Measurements from ENCODE around the gene ACTL7A. TPM values are rescaled to one million over a fixed set of nuclear protein-coding genes. Genes with fewer than 3 reads are reported as not detected.
"Not testable (repeated sequence)": the region's sequence is repeated elsewhere in the genome, so short reads cannot be mapped to it uniquely, and the experiment has no call there.

Gene ACTL7A
- total RNA-seq, 1 donor from 2014 or later: not detected

GRCh38 chr9:108885643-108886348 lies 23.7 kb downstream of the ACTL7A start:
- no peak overlapping the region for H3K4me3 ChIP-seq (ENCODE audit: low read length in 3 of 3)
- H3K4me1 ChIP-seq (ENCODE audit: control insufficient read depth in 3 of 3, insufficient read depth in 3 of 3, low read length in 3 of 3): no peaks in the 10 kb centered on the region
- no peaks in the 10 kb centered on the region for H3K9me3 ChIP-seq (ENCODE audit: control insufficient read depth in 3 of 3, low read length in 3 of 3)
- H3K27ac ChIP-seq (ENCODE audit: low read depth, low read length): no peak overlapping the region
- H3K36me3 ChIP-seq (ENCODE audit: control insufficient read depth in 3 of 3, insufficient read depth in 3 of 3, low read length in 3 of 3): peaks cover 13 to 48% (median 38%) of the 10 kb centered on the region in 3 donors
- H3K9ac ChIP-seq (ENCODE audit: low read depth in 1 of 3, low read length in 3 of 3): no peak overlapping the region
- no peaks in the 10 kb centered on the region for H3K27me3 ChIP-seq (ENCODE audit: control insufficient read depth in 3 of 3, insufficient read depth in 3 of 3, low read length in 3 of 3)

GRCh38 chr9:108886594-108887271 lies 24.7 kb downstream of the ACTL7A start:
- not testable (repeated sequence) for H3K27ac ChIP-seq (ENCODE audit: low read depth, low read length); H3K4me3 ChIP-seq (ENCODE audit: low read length in 3 of 3); H3K9ac ChIP-seq (ENCODE audit: low read depth in 1 of 3, low read length in 3 of 3); H3K27me3 ChIP-seq (ENCODE audit: control insufficient read depth in 3 of 3, insufficient read depth in 3 of 3, low read length in 3 of 3); H3K4me1 ChIP-seq (ENCODE audit: control insufficient read depth in 3 of 3, insufficient read depth in 3 of 3, low read length in 3 of 3); H3K9me3 ChIP-seq (ENCODE audit: control insufficient read depth in 3 of 3, low read length in 3 of 3)
- peaks cover 20 to 52% (median 43%) of the 10 kb centered on the region in 3 donors for H3K36me3 ChIP-seq (ENCODE audit: control insufficient read depth in 3 of 3, insufficient read depth in 3 of 3, low read length in 3 of 3)

- Histone ChIP-seq H3K9ac (ENCODE audit: low read depth in 1 of 3, low read length in 3 of 3) (no peak overlapping the region), H3K27ac (ENCODE audit: low read depth, low read length) (no peak overlapping the region), H3K9me3 (ENCODE audit: control insufficient read depth in 3 of 3, low read length in 3 of 3) (no peaks in the 10 kb centered on the region), H3K36me3 (ENCODE audit: control insufficient read depth in 3 of 3, insufficient read depth in 3 of 3, low read length in 3 of 3) (peaks cover 38 to 73% (median 62%) of the 10 kb centered on the region in 3 donors), H3K27me3 (ENCODE audit: control insufficient read depth in 3 of 3, insufficient read depth in 3 of 3, low read length in 3 of 3) (no peaks in the 10 kb centered on the region), H3K4me3 (ENCODE audit: low read length in 3 of 3) (no peak overlapping the region), H3K4me1 (ENCODE audit: control insufficient read depth in 3 of 3, insufficient read depth in 3 of 3, low read length in 3 of 3) (no peaks in the 10 kb centered on the region)
These were observed 27.6 kb downstream of the ACTL7A start for GRCh38 chr9:108889649-108890067.

GRCh38 chr9:108894225-108894997 lies 32.3 kb downstream of the ACTL7A start:
- Histone ChIP-seq H3K27ac (ENCODE audit: low read depth, low read length) (no peak overlapping the region), H3K36me3 (ENCODE audit: control insufficient read depth in 3 of 3, insufficient read depth in 3 of 3, low read length in 3 of 3) (peaks cover 54 to 89% (median 86%) of the 10 kb centered on the region in 3 donors), H3K9me3 (ENCODE audit: control insufficient read depth in 3 of 3, low read length in 3 of 3) (no peaks in the 10 kb centered on the region), H3K4me3 (ENCODE audit: low read length in 3 of 3) (no peak overlapping the region), H3K4me1 (ENCODE audit: control insufficient read depth in 3 of 3, insufficient read depth in 3 of 3, low read length in 3 of 3) (no peaks in the 10 kb centered on the region), H3K27me3 (ENCODE audit: control insufficient read depth in 3 of 3, insufficient read depth in 3 of 3, low read length in 3 of 3) (no peaks in the 10 kb centered on the region), H3K9ac (ENCODE audit: low read depth in 1 of 3, low read length in 3 of 3) (no peak overlapping the region)

- no peaks in the 10 kb centered on the region for H3K9me3 ChIP-seq (ENCODE audit: control insufficient read depth in 3 of 3, low read length in 3 of 3)
- H3K36me3 ChIP-seq (ENCODE audit: control insufficient read depth in 3 of 3, insufficient read depth in 3 of 3, low read length in 3 of 3): peaks cover 52 to 85% (median 85%) of the 10 kb centered on the region in 3 donors
- H3K27ac ChIP-seq (ENCODE audit: low read depth, low read length): no peak overlapping the region
These were observed 35.4 kb downstream of the ACTL7A start for GRCh38 chr9:108897324-108898096.

GRCh38 chr9:108899023-108899695 lies 37.1 kb downstream of the ACTL7A start:
- H3K4me1 ChIP-seq (ENCODE audit: control insufficient read depth in 3 of 3, insufficient read depth in 3 of 3, low read length in 3 of 3); H3K9ac ChIP-seq (ENCODE audit: low read depth in 1 of 3, low read length in 3 of 3); H3K27me3 ChIP-seq (ENCODE audit: control insufficient read depth in 3 of 3, insufficient read depth in 3 of 3, low read length in 3 of 3); H3K4me3 ChIP-seq (ENCODE audit: low read length in 3 of 3); H3K27ac ChIP-seq (ENCODE audit: low read depth, low read length); H3K9me3 ChIP-seq (ENCODE audit: control insufficient read depth in 3 of 3, low read length in 3 of 3): not testable (repeated sequence)
- H3K36me3 ChIP-seq (ENCODE audit: control insufficient read depth in 3 of 3, insufficient read depth in 3 of 3, low read length in 3 of 3): peaks cover 44 to 80% (median 72%) of the 10 kb centered on the region in 3 donors

More at GRCh38 chr9:108897324-108898096, 35.4 kb downstream of the ACTL7A start:
- Histone ChIP-seq H3K9ac (ENCODE audit: low read depth in 1 of 3, low read length in 3 of 3) (no peak overlapping the region), H3K4me1 (ENCODE audit: control insufficient read depth in 3 of 3, insufficient read depth in 3 of 3, low read length in 3 of 3) (no peaks in the 10 kb centered on the region), H3K4me3 (ENCODE audit: low read length in 3 of 3) (no peak overlapping the region), H3K27me3 (ENCODE audit: control insufficient read depth in 3 of 3, insufficient read depth in 3 of 3, low read length in 3 of 3) (no peaks in the 10 kb centered on the region)

- Histone ChIP-seq H3K4me3 (ENCODE audit: low read length in 3 of 3) (no peak overlapping the region), H3K4me1 (ENCODE audit: control insufficient read depth in 3 of 3, insufficient read depth in 3 of 3, low read length in 3 of 3) (no peaks in the 10 kb centered on the region), H3K9me3 (ENCODE audit: control insufficient read depth in 3 of 3, low read length in 3 of 3) (no peaks in the 10 kb centered on the region), H3K27ac (ENCODE audit: low read depth, low read length) (no peak overlapping the region), H3K27me3 (ENCODE audit: control insufficient read depth in 3 of 3, insufficient read depth in 3 of 3, low read length in 3 of 3) (no peaks in the 10 kb centered on the region), H3K9ac (ENCODE audit: low read depth in 1 of 3, low read length in 3 of 3) (no peak overlapping the region), H3K36me3 (ENCODE audit: control insufficient read depth in 3 of 3, insufficient read depth in 3 of 3, low read length in 3 of 3) (peaks cover 36 to 70% (median 70%) of the 10 kb centered on the region in 3 donors)
These were observed 38.1 kb downstream of the ACTL7A start for GRCh38 chr9:108900176-108900575.

- H3K36me3 ChIP-seq (ENCODE audit: control insufficient read depth in 3 of 3, insufficient read depth in 3 of 3, low read length in 3 of 3): peaks cover 37 to 72% (median 70%) of the 10 kb centered on the region in 3 donors
- H3K4me1 ChIP-seq (ENCODE audit: control insufficient read depth in 3 of 3, insufficient read depth in 3 of 3, low read length in 3 of 3): no peaks in the 10 kb centered on the region
- H3K9me3 ChIP-seq (ENCODE audit: control insufficient read depth in 3 of 3, low read length in 3 of 3): no peaks in the 10 kb centered on the region
- no peak overlapping the region for H3K9ac ChIP-seq (ENCODE audit: low read depth in 1 of 3, low read length in 3 of 3)
- H3K27ac ChIP-seq (ENCODE audit: low read depth, low read length): no peak overlapping the region
- H3K4me3 ChIP-seq (ENCODE audit: low read length in 3 of 3): no peak overlapping the region
- no peaks in the 10 kb centered on the region for H3K27me3 ChIP-seq (ENCODE audit: control insufficient read depth in 3 of 3, insufficient read depth in 3 of 3, low read length in 3 of 3)
These were observed 41.5 kb downstream of the ACTL7A start for GRCh38 chr9:108903420-108904103.

- Histone ChIP-seq H3K4me3 (ENCODE audit: low read length in 3 of 3) (no peak overlapping the region), H3K9me3 (ENCODE audit: control insufficient read depth in 3 of 3, low read length in 3 of 3) (no peaks in the 10 kb centered on the region), H3K36me3 (ENCODE audit: control insufficient read depth in 3 of 3, insufficient read depth in 3 of 3, low read length in 3 of 3) (peaks cover 40 to 75% (median 73%) of the 10 kb centered on the region in 3 donors)
These were observed 42.1 kb downstream of the ACTL7A start for GRCh38 chr9:108904161-108904560.

More at GRCh38 chr9:108904161-108904560, 42.1 kb downstream of the ACTL7A start:
- H3K27me3 ChIP-seq (ENCODE audit: control insufficient read depth in 3 of 3, insufficient read depth in 3 of 3, low read length in 3 of 3): no peaks in the 10 kb centered on the region
- H3K27ac ChIP-seq (ENCODE audit: low read depth, low read length): no peak overlapping the region
- H3K9ac ChIP-seq (ENCODE audit: low read depth in 1 of 3, low read length in 3 of 3): no peak overlapping the region
- H3K4me1 ChIP-seq (ENCODE audit: control insufficient read depth in 3 of 3, insufficient read depth in 3 of 3, low read length in 3 of 3): no peaks in the 10 kb centered on the region
